ENCODE data around the gene TMEM263. TPM values are rescaled to one million over a fixed set of nuclear protein-coding genes. Genes with fewer than 3 reads are reported as not detected.

TMEM263 gene
- total RNA-seq, 1 donor from 2014 or later, result 37.6 TPM

- TF ChIP-seq CTCF (IDR thresholded peaks at IDR 0.05; ENCODE audit: unreplicated experiment), result no peak
- Mint-ChIP-seq H3K4me1 (ENCODE audit: low read depth) (no peaks in the 10 kb centered on the region), H3K36me3 (ENCODE audit: insufficient read depth) (no peaks in the 10 kb centered on the region), H3K27me3 (peaks cover 27% of the 10 kb centered on the region), H3K4me3 (ENCODE audit: low read depth) (no peak overlapping the region), H3K27ac (no peak overlapping the region), H3K9me3 (ENCODE audit: low read depth) (no peaks in the 10 kb centered on the region)
- no peak for DNase-seq (ENCODE audit: low spot score, unreplicated experiment)
Measured at GRCh38 chr12:106910202-106910601, 45.5 kb upstream of the TMEM263 start.

GRCh38 chr12:106911581-106911980, 44.1 kb upstream of the TMEM263 start:
- Mint-ChIP-seq H3K36me3 (ENCODE audit: insufficient read depth) (no peaks in the 10 kb centered on the region), H3K27me3 (peaks cover 20% of the 10 kb centered on the region), H3K4me1 (ENCODE audit: low read depth) (no peaks in the 10 kb centered on the region), H3K4me3 (ENCODE audit: low read depth) (no peak overlapping the region), H3K9me3 (ENCODE audit: low read depth) (no peaks in the 10 kb centered on the region), H3K27ac (no peak overlapping the region)
- no peak for TF ChIP-seq CTCF (IDR thresholded peaks at IDR 0.05; ENCODE audit: unreplicated experiment)
- DNase-seq (ENCODE audit: low spot score, unreplicated experiment), result no peak

GRCh38 chr12:106913456-106913855, 42.3 kb upstream of the TMEM263 start:
- Mint-ChIP-seq H3K27ac (no peak overlapping the region), H3K36me3 (ENCODE audit: insufficient read depth) (no peaks in the 10 kb centered on the region), H3K27me3 (peaks cover 10% of the 10 kb centered on the region), H3K9me3 (ENCODE audit: low read depth) (no peaks in the 10 kb centered on the region), H3K4me3 (ENCODE audit: low read depth) (no peak overlapping the region), H3K4me1 (ENCODE audit: low read depth) (peaks cover 2% of the 10 kb centered on the region)
- TF ChIP-seq CTCF (IDR thresholded peaks at IDR 0.05; ENCODE audit: unreplicated experiment), result no peak
- no peak for DNase-seq (ENCODE audit: low spot score, unreplicated experiment)

GRCh38 chr12:106914796-106915634, 40.7 kb upstream of the TMEM263 start:
- Mint-ChIP-seq H3K4me1 (ENCODE audit: low read depth) (peaks cover 2% of the 10 kb centered on the region), H3K9me3 (ENCODE audit: low read depth) (no peaks in the 10 kb centered on the region), H3K36me3 (ENCODE audit: insufficient read depth) (no peaks in the 10 kb centered on the region), H3K27me3 (peaks cover 2% of the 10 kb centered on the region), H3K4me3 (ENCODE audit: low read depth) (no peak overlapping the region), H3K27ac (no peak overlapping the region)
- no peak for TF ChIP-seq CTCF (IDR thresholded peaks at IDR 0.05; ENCODE audit: unreplicated experiment)
- no peak for DNase-seq (ENCODE audit: low spot score, unreplicated experiment)

GRCh38 chr12:106915635-106916026, 40.1 kb upstream of the TMEM263 start:
- H3K27ac Mint-ChIP-seq, result no peak overlapping the region
- no peak for TF ChIP-seq CTCF (IDR thresholded peaks at IDR 0.05; ENCODE audit: unreplicated experiment)
- H3K4me1 Mint-ChIP-seq (ENCODE audit: low read depth), result peaks cover 2% of the 10 kb centered on the region
- H3K4me3 Mint-ChIP-seq (ENCODE audit: low read depth), result no peak overlapping the region
- H3K27me3 Mint-ChIP-seq, result no peaks in the 10 kb centered on the region
- no peak for DNase-seq (ENCODE audit: low spot score, unreplicated experiment)
- H3K36me3 Mint-ChIP-seq (ENCODE audit: insufficient read depth), result no peaks in the 10 kb centered on the region
- H3K9me3 Mint-ChIP-seq (ENCODE audit: low read depth), result no peaks in the 10 kb centered on the region
